BLaER1 treated with 17β-estradiol and CSF1 and Interleukin-3, amounts not matched to agents 10 nM and 100 nM (cell line): ENCODE measurements around the gene CLK2.
A peak's percentile ranks its signal among the peaks of the same experiment; 100 is the strongest.

Experiments used
- H3K27ac ChIP-seq, 11 experiments: shearing (Covaris generic); formaldehyde crosslinking; 2 replicates each; pipeline ENCODE4 v1.8.1; 2022
- H3K27me3 ChIP-seq, 11 experiments: shearing (Covaris generic); formaldehyde crosslinking; 2 replicates each; pipeline ENCODE4 v1.8.1; 2022
- H3K36me3 ChIP-seq, 11 experiments: shearing (Covaris generic); formaldehyde crosslinking; 2 replicates each; pipeline ENCODE4 v1.8.1; 2022
- H3K4me1 ChIP-seq, 10 experiments: shearing (Covaris generic); formaldehyde crosslinking; 2 replicates each; pipeline ENCODE4 v1.8.1; 2022
- H3K4me2 ChIP-seq, 11 experiments: shearing (Covaris generic); formaldehyde crosslinking; 2 replicates each; pipeline ENCODE4 v1.8.1; 2022
- H3K4me3 ChIP-seq, 10 experiments: shearing (Covaris generic); formaldehyde crosslinking; 2 replicates each; pipeline ENCODE4 v1.8.1; 2022
- H3K9ac ChIP-seq, 11 experiments: shearing (Covaris generic); formaldehyde crosslinking; 2 replicates each; pipeline ENCODE4 v1.8.1; 2022
- H3K9me3 ChIP-seq, 11 experiments: shearing (Covaris generic); formaldehyde crosslinking; replicated peaks in 1 of 11; 2 replicates each; pipeline ENCODE4 v1.8.1; 2022
- H4K20me1 ChIP-seq, 11 experiments: shearing (Covaris generic); formaldehyde crosslinking; 2 replicates each; pipeline ENCODE4 v1.8.1; 2022
- Cebpa-rat ChIP-seq, 11 experiments: shearing (Covaris generic); IDR thresholded peaks; 2 replicates each; pipeline ENCODE4 v1.8.1; 2022

CLK2 gene

GRCh38 chr1:155287987-155288543, 14.8 kb upstream of the CLK2 start:
- Histone ChIP-seq H3K4me1 (no peaks in the 10 kb centered on the region), H3K36me3 (no peaks in the 10 kb centered on the region; a peak in 2 of 22 replicates), H3K27ac (no peak overlapping the region), H3K27me3 (no peaks in the 10 kb centered on the region), H3K4me2 (no peak overlapping the region), H3K9me3 (no peaks in the 10 kb centered on the region), H3K4me3 (no peak overlapping the region), H3K9ac (no peak overlapping the region), H4K20me1 (0 out of 22 replicates have a peak, but pooled peaks cover 0 to 9% (median 0%) of the 10 kb centered on the region in 11 experiments)
- TF ChIP-seq Cebpa-rat (IDR thresholded peaks at IDR 0.05), result no peak

DNA sequence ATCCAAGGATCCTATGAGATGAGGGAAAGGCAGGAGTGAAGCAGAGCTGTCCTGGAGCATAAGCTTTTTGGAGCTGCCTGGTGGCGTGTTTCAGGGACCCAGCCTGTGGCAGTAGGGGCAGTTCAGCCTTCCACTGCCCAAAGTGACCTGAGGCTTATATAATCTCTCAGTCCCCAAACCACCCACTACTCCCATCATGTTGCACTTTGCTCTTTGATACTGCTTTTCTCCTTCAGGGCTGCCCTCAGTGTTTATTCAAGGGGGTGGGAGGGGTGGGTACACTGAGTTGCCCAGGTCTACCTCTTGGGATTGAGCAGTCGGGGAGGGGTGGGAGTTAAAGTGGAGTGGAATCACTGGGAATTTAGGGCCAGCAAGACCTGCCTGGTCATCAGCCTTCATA, 13.2 kb upstream of the CLK2 start:
- H3K36me3 ChIP-seq, result no peaks in the 10 kb centered on the region; a peak in 2 of 22 replicates
- no peaks in the 10 kb centered on the region for H3K27me3 ChIP-seq
- no peak overlapping the region for H3K4me3 ChIP-seq
- no peaks in the 10 kb centered on the region for H3K4me1 ChIP-seq
- no peaks in the 10 kb centered on the region for H3K9me3 ChIP-seq
- TF ChIP-seq Cebpa-rat (IDR thresholded peaks at IDR 0.05), result no peak
- H3K9ac ChIP-seq, result no peak overlapping the region
- H3K4me2 ChIP-seq, result no peak overlapping the region
- H3K27ac ChIP-seq, result no peak overlapping the region
- 0 out of 22 replicates have a peak, but pooled peaks cover 0 to 9% (median 0%) of the 10 kb centered on the region in 11 experiments for H4K20me1 ChIP-seq

DNA sequence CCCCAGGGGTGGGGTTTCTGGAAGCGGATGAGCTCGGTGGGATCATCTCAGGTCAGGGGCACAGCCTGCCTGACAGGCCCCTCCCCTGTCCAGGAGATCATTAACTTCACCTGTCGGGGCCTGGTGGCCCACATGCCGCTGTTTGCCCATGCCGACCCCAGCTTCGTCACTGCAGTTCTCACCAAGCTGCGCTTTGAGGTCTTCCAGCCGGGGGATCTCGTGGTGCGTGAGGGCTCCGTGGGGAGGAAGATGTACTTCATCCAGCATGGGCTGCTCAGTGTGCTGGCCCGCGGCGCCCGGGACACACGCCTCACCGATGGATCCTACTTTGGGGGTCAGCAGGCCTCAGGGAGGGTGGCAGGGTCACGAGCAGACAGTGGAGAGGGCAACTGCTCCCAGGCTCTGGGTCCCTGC, 12.3 kb upstream of the CLK2 start:
- Histone ChIP-seq H3K36me3 (no peaks in the 10 kb centered on the region; a peak in 2 of 22 replicates), H3K4me2 (no peak overlapping the region)

GRCh38 chr1:155285063-155285462, 11.8 kb upstream of the CLK2 start:
- 0 out of 22 replicates have a peak, but pooled peaks cover 0 to 9% (median 0%) of the 10 kb centered on the region in 11 experiments for H4K20me1 ChIP-seq
- H3K36me3 ChIP-seq, result no peaks in the 10 kb centered on the region; a peak in 2 of 22 replicates
- H3K9me3 ChIP-seq, result no peaks in the 10 kb centered on the region
- H3K4me3 ChIP-seq, result no peak overlapping the region
- H3K4me2 ChIP-seq, result no peak overlapping the region
- H3K9ac ChIP-seq, result peak overlapping the region in 1 of 11 experiments; percentile 5; a peak in 1 of 22 replicates
- TF ChIP-seq Cebpa-rat (IDR thresholded peaks at IDR 0.05), result no peak
- no peaks in the 10 kb centered on the region for H3K4me1 ChIP-seq
- H3K27me3 ChIP-seq, result no peaks in the 10 kb centered on the region
- no peak overlapping the region for H3K27ac ChIP-seq

More for the DNA sequence above, 12.3 kb upstream of the CLK2 start:
- Histone ChIP-seq H3K4me3 (no peak overlapping the region), H4K20me1 (0 out of 22 replicates have a peak, but pooled peaks cover 0 to 9% (median 0%) of the 10 kb centered on the region in 11 experiments), H3K9me3 (no peaks in the 10 kb centered on the region), H3K27ac (no peak overlapping the region), H3K27me3 (no peaks in the 10 kb centered on the region), H3K9ac (0 out of 22 replicates have a peak overlapping the region, but pooled peaks of 1 of the 11 experiments have one; percentile 5), H3K4me1 (no peaks in the 10 kb centered on the region)
- TF ChIP-seq Cebpa-rat (IDR thresholded peaks at IDR 0.05), result no peak

DNA sequence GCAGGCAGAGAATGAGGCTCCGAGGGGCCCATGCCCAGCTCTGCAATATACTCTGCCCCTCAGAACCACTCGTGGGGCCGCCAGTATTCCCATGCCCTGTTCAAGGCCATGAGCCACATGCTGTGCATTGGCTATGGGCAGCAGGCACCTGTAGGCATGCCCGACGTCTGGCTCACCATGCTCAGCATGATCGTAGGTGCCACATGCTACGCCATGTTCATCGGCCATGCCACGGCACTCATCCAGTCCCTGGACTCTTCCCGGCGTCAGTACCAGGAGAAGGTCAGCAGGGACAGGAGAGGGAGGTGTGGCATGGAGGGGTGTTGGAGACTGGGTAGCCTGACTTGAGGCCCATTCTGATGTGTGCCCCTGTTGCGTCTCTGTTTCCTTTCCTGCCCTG, 11.2 kb upstream of the CLK2 start:
- Histone ChIP-seq H3K4me1 (no peaks in the 10 kb centered on the region), H3K9ac (no peak overlapping the region), H3K27ac (no peak overlapping the region), H3K9me3 (no peaks in the 10 kb centered on the region), H3K36me3 (no peaks in the 10 kb centered on the region; a peak in 2 of 22 replicates), H3K27me3 (no peaks in the 10 kb centered on the region), H3K4me2 (no peak overlapping the region), H4K20me1 (peaks cover 0 to 11% (median 0%) of the 10 kb centered on the region in 11 experiments; a peak in 1 of 22 replicates), H3K4me3 (no peak overlapping the region)
- TF ChIP-seq Cebpa-rat (IDR thresholded peaks at IDR 0.05), result no peak

DNA sequence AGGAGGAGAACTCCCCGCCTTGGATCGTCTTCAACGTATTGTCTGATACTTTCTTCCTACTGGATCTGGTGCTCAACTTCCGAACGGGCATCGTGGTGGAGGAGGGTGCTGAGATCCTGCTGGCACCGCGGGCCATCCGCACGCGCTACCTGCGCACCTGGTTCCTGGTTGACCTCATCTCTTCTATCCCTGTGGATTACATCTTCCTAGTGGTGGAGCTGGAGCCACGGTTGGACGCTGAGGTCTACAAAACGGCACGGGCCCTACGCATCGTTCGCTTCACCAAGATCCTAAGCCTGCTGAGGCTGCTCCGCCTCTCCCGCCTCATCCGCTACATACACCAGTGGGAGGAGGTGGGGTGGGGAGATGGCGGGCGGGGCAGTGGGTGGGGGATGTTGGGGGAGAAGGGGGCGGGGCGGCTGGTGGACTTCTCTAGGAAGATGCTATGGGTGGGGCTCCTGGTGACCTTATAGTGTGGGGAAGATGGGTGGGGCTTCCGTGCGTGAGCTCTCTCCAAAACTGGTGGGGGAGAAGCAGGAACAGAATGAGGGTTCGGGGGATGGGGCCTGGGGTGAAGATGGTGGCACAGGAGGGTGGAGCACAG, 9.3 kb upstream of the CLK2 start:
- Histone ChIP-seq H3K9me3 (no peaks in the 10 kb centered on the region), H3K36me3 (no peaks in the 10 kb centered on the region; a peak in 2 of 22 replicates), H3K27ac (no peak overlapping the region), H3K27me3 (no peaks in the 10 kb centered on the region), H3K4me2 (no peak overlapping the region), H4K20me1 (peaks cover 0 to 21% (median 5%) of the 10 kb centered on the region in 11 experiments; a peak in 5 of 22 replicates), H3K4me1 (peaks cover 4 to 14% (median 11%) of the 10 kb centered on the region in 10 experiments; a peak in 17 of 20 replicates), H3K4me3 (no peak overlapping the region), H3K9ac (no peak overlapping the region)
- TF ChIP-seq Cebpa-rat (IDR thresholded peaks at IDR 0.05), result no peak

DNA sequence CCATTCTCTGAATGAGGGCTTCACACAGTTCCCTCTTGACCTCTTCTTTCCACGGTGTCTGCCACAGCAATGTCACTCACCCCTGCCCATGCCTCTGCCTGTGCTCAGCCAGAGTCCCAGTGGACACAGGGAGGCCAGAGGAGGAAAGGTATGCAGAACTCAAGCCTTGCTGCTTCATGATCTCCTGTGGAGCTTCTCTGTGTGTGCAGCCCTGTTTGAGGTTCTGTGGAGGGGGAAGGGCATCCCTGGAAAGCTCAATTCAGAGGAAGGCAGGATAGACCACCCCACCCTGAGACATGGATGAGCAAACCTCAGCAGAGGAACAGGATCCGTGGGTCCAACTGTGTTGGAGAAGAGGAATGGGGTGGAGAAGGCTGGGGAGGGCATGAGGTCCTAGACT, 6.0 kb upstream of the CLK2 start:
- no peak overlapping the region for H3K9ac ChIP-seq
- H3K9me3 ChIP-seq, result no peaks in the 10 kb centered on the region
- no peak overlapping the region for H3K4me2 ChIP-seq
- no peak overlapping the region for H3K27ac ChIP-seq
- TF ChIP-seq Cebpa-rat (IDR thresholded peaks at IDR 0.05), result no peak
- peaks cover 5 to 26% (median 19%) of the 10 kb centered on the region in 10 experiments; a peak in 18 of 20 replicates for H3K4me1 ChIP-seq
- H3K27me3 ChIP-seq, result no peaks in the 10 kb centered on the region
- peaks cover 0 to 14% (median 5%) of the 10 kb centered on the region in 11 experiments; a peak in 5 of 22 replicates for H4K20me1 ChIP-seq
- no peaks in the 10 kb centered on the region; a peak in 2 of 22 replicates for H3K36me3 ChIP-seq
- H3K4me3 ChIP-seq, result no peak overlapping the region

- H3K4me3 ChIP-seq, result peak overlapping the region in 1 of 10 experiments; percentile 80; a peak in 2 of 20 replicates
- no peak overlapping the region for H3K27ac ChIP-seq
- H3K9me3 ChIP-seq, result no peaks in the 10 kb centered on the region
- no peaks in the 10 kb centered on the region; a peak in 1 of 22 replicates for H3K36me3 ChIP-seq
- no peak for TF ChIP-seq Cebpa-rat (IDR thresholded peaks at IDR 0.05)
- H3K9ac ChIP-seq, result no peak overlapping the region
- no peaks in the 10 kb centered on the region for H3K27me3 ChIP-seq
- peaks cover 0 to 14% (median 5%) of the 10 kb centered on the region in 11 experiments; a peak in 5 of 22 replicates for H4K20me1 ChIP-seq
- peaks cover 10 to 32% (median 25%) of the 10 kb centered on the region in 10 experiments for H3K4me1 ChIP-seq
- H3K4me2 ChIP-seq, result peak overlapping the region; percentile 93 to 100 (median 99)
These were observed 5.4 kb upstream of the CLK2 start for GRCh38 chr1:155278689-155279160.

DNA sequence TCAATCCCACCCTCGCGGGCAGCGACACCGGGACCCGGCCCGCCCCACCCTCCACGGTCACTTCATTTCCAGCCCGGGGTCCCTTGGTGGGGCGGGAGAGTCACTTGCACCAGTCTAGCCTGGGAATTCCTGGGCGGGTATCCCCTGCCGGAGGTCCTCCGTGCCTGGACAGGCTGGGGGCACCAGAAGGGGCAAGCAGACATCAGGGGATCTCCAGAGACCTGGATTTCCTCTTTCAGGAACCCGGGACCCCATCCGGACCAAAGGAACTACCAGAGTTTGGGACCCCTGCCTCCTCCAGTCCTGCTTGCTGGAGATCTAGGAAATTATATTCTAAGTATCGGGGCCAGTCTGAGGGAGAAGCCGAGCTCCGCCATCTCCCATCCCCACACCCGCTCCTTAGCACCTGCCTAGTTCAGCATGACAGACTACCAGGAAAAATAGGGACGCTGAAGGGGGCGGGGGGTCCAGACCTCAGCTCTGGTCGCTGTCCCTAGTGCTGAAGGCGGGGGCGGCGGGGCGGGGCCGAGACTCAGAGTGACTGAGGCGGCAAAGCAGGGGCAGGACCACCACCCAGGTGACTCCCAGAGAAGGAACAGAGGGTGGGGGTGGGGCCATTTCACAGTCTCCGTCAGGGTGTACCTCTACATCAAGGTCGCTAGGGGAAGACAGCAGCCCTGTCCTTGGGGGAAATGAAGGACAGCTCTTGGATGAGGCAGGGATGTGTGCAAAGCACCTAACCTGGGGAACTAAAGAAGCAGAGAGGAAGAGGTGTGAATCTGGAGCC, 4.8 kb upstream of the CLK2 start:
- H3K27ac ChIP-seq, result peak overlapping the region in 3 of 11 experiments; percentile 9 to 23 (median 13); a peak in 4 of 22 replicates
- peaks cover 0 to 14% (median 5%) of the 10 kb centered on the region in 11 experiments; a peak in 5 of 22 replicates for H4K20me1 ChIP-seq
- no peak for TF ChIP-seq Cebpa-rat (IDR thresholded peaks at IDR 0.05)
- H3K9ac ChIP-seq, result peak overlapping the region; percentile 64 to 78 (median 75)
- peak overlapping the region; percentile 67 to 80 (median 73) for H3K4me3 ChIP-seq
- H3K9me3 ChIP-seq, result no peaks in the 10 kb centered on the region
- H3K27me3 ChIP-seq, result no peaks in the 10 kb centered on the region
- peaks cover 11 to 34% (median 27%) of the 10 kb centered on the region in 10 experiments for H3K4me1 ChIP-seq
- peak overlapping the region; percentile 93 to 100 (median 99) for H3K4me2 ChIP-seq
- no peaks in the 10 kb centered on the region for H3K36me3 ChIP-seq
